ENCODE measurements around the gene HOXD9.

Gene HOXD9

DNA sequence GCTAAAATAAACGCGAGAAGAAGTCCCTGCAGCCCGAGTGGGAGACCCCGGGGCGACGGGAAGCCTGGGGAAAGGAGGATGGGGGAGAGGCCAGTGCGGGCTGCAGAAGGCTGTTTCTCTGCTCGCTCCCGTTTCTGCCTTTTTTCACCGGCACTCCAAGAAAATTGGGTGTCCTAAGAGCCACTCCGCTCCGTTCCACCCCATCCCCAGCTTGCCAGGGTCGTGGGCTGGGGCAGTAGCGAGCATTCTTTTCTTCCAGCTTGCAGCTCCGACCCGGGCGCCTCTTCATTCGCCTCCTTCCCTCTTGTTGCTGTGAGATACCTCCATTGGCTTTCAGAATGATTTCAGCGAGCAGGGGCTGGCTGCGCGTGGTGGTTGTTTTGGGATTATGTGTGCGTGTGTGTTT lies 35.7 kb downstream of the HOXD9 start:
- no peak overlapping the region for H3K18ac ChIP-seq (ENCODE audit: low read length)
- no peak overlapping the region for H3K23ac ChIP-seq (ENCODE audit: low read length)
- no peak overlapping the region for H2BK120ac ChIP-seq (ENCODE audit: low read depth, low read length)
- peaks cover 3% of the 10 kb centered on the region for H3K4me1 ChIP-seq (ENCODE audit: control insufficient read depth, low read depth, low read length)
- H3K79me2 ChIP-seq (ENCODE audit: control insufficient read depth, insufficient read depth, low read length), result no peaks in the 10 kb centered on the region
- no peak overlapping the region for H4K8ac ChIP-seq (ENCODE audit: low read depth, low read length)
- WGBS (ENCODE audit: extremely low coverage, insufficient coverage, low lambda C conversion rate), result no CpG with 5 or more reads among the region's 22 CpGs
- H3K27me3 ChIP-seq (ENCODE audit: insufficient read depth, low read length, poor library complexity), result peaks cover 89% of the 10 kb centered on the region
- H3K9ac ChIP-seq (ENCODE audit: low read length), result no peak overlapping the region
- DNase-seq, result peak; percentile 58
- H3K27ac ChIP-seq (ENCODE audit: low read depth, low read length), result no peak overlapping the region
- H3K36me3 ChIP-seq (ENCODE audit: control insufficient read depth, insufficient read depth, low read length), result no peaks in the 10 kb centered on the region
- H4K5ac ChIP-seq (ENCODE audit: low read length), result no peak overlapping the region
- peak overlapping the region; percentile 32 for H3K4me2 ChIP-seq (ENCODE audit: low read length)
- H2BK15ac ChIP-seq (replicated peaks; ENCODE audit: low read depth), result no peak overlapping the region
- no peak overlapping the region for H3K4ac ChIP-seq (ENCODE audit: low read depth, low read length)
- H2BK5ac ChIP-seq (ENCODE audit: low read length), result no peak overlapping the region
- no peak overlapping the region for H3K56ac ChIP-seq (ENCODE audit: low read length)
- no peaks in the 10 kb centered on the region for H3K79me1 ChIP-seq (ENCODE audit: low read length)
- no peak overlapping the region for H2AK5ac ChIP-seq (ENCODE audit: low read length)
- no peak overlapping the region for H3K4me3 ChIP-seq (ENCODE audit: low read length)

DNA sequence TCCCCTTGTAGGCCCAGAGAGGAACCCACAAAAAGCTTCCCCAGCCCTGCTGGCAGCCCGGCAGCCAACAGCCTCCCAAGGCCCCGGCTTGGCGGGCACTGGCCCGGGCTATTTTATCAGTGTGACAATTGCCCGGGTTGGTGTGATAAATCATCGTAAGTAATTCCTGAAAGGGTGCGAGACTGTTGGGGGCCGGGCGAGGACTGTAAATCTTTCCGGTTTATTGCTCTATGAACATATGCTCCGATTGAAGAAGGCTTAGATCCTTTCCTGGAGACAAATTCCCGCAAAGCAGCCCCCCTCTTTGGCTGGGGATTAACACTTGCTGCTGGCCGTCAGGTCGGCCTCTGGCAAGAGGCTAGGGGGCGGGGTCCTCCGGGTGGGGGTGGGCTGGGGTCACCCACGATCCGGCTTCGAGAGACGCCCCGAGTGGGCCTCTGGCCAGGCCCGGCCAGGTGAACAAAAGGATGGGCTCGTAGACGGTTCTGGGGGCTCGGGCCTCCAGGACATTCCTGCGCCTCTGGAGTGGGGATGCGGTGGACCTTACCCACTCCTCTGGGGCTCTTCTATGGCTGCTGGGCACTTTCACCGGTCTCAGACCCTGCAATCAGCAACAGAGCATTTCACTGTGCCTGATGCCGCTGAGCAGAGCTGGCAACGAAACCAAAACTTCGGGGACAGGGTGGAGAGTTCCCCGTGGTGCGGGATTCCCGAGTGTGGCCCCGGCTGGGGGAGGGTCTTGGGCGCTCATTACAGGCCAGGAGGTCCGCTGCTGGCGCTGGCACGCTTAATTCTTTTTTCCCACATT lies 36.5 kb downstream of the HOXD9 start:
- Histone ChIP-seq H3K4ac (ENCODE audit: low read depth, low read length) (no peak overlapping the region), H3K4me3 (ENCODE audit: low read length) (no peak overlapping the region), H2AK5ac (ENCODE audit: low read length) (no peak overlapping the region), H3K9ac (ENCODE audit: low read length) (no peak overlapping the region), H3K4me1 (ENCODE audit: control insufficient read depth, low read depth, low read length) (peaks cover 3% of the 10 kb centered on the region), H4K5ac (ENCODE audit: low read length) (no peak overlapping the region), H3K36me3 (ENCODE audit: control insufficient read depth, insufficient read depth, low read length) (no peaks in the 10 kb centered on the region), H3K18ac (ENCODE audit: low read length) (no peak overlapping the region), H3K79me2 (ENCODE audit: control insufficient read depth, insufficient read depth, low read length) (no peaks in the 10 kb centered on the region), H3K4me2 (ENCODE audit: low read length) (no peak overlapping the region), H3K23ac (ENCODE audit: low read length) (no peak overlapping the region), H2BK15ac (replicated peaks; ENCODE audit: low read depth) (no peak overlapping the region), H3K27me3 (ENCODE audit: insufficient read depth, low read length, poor library complexity) (peaks cover 91% of the 10 kb centered on the region), H3K79me1 (ENCODE audit: low read length) (no peaks in the 10 kb centered on the region), H2BK5ac (ENCODE audit: low read length) (no peak overlapping the region), H2BK120ac (ENCODE audit: low read depth, low read length) (no peak overlapping the region), H3K56ac (ENCODE audit: low read length) (peak overlapping the region; percentile 25), H3K27ac (ENCODE audit: low read depth, low read length) (no peak overlapping the region), H4K8ac (ENCODE audit: low read depth, low read length) (no peak overlapping the region)
- DNase-seq, result peak; percentile 83
- no CpG with 5 or more reads among the region's 39 CpGs for WGBS (ENCODE audit: extremely low coverage, insufficient coverage, low lambda C conversion rate)

DNA sequence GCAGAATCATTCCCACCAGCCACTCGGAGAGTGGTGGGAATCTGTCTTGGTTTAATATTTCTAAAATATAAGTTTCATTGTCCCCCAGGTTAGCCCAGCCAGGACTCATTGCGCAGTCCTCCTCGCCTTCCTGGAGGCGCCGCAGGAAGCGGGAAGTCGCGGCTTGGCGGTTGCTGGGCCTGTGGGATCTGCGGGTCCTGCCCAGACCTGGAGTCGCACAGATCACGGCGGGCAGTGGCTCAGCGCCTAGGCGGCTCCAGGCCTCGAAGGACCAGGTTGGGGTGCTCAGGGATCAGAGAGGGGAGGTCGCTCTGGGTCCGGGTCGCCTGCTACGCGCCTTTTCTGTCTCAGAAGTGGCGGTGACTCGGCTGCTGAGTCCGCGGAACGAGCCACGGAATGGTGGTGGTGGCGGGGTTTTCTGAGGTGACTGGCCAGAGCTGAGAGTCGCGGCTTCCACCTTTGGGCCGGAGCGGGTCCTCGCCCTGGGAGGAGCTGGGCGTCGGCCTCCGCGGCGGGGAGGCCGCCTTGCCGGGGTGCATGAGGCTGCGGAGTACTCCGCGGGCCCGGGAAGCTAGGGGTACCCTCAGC lies 37.2 kb downstream of the HOXD9 start:
- Histone ChIP-seq H4K8ac (ENCODE audit: low read depth, low read length) (no peak overlapping the region), H3K4me3 (ENCODE audit: low read length) (no peak overlapping the region), H2BK120ac (ENCODE audit: low read depth, low read length) (no peak overlapping the region), H3K4me2 (ENCODE audit: low read length) (peak overlapping the region; percentile 24), H3K36me3 (ENCODE audit: control insufficient read depth, insufficient read depth, low read length) (no peaks in the 10 kb centered on the region), H2AK5ac (ENCODE audit: low read length) (no peak overlapping the region), H2BK5ac (ENCODE audit: low read length) (no peak overlapping the region), H3K4me1 (ENCODE audit: control insufficient read depth, low read depth, low read length) (peaks cover 3% of the 10 kb centered on the region), H3K27me3 (ENCODE audit: insufficient read depth, low read length, poor library complexity) (peaks cover 92% of the 10 kb centered on the region), H3K27ac (ENCODE audit: low read depth, low read length) (no peak overlapping the region), H4K5ac (ENCODE audit: low read length) (no peak overlapping the region), H3K18ac (ENCODE audit: low read length) (peak overlapping the region; percentile 6), H3K23ac (ENCODE audit: low read length) (peak overlapping the region; percentile 74), H3K79me1 (ENCODE audit: low read length) (no peaks in the 10 kb centered on the region), H3K56ac (ENCODE audit: low read length) (peak overlapping the region; percentile 18), H2BK15ac (replicated peaks; ENCODE audit: low read depth) (no peak overlapping the region), H3K9ac (ENCODE audit: low read length) (peak overlapping the region; percentile 4), H3K4ac (ENCODE audit: low read depth, low read length) (no peak overlapping the region), H3K79me2 (ENCODE audit: control insufficient read depth, insufficient read depth, low read length) (no peaks in the 10 kb centered on the region)
- DNase-seq, result peak; percentile 57
- no CpG with 5 or more reads among the region's 44 CpGs for WGBS (ENCODE audit: extremely low coverage, insufficient coverage, low lambda C conversion rate)

DNA sequence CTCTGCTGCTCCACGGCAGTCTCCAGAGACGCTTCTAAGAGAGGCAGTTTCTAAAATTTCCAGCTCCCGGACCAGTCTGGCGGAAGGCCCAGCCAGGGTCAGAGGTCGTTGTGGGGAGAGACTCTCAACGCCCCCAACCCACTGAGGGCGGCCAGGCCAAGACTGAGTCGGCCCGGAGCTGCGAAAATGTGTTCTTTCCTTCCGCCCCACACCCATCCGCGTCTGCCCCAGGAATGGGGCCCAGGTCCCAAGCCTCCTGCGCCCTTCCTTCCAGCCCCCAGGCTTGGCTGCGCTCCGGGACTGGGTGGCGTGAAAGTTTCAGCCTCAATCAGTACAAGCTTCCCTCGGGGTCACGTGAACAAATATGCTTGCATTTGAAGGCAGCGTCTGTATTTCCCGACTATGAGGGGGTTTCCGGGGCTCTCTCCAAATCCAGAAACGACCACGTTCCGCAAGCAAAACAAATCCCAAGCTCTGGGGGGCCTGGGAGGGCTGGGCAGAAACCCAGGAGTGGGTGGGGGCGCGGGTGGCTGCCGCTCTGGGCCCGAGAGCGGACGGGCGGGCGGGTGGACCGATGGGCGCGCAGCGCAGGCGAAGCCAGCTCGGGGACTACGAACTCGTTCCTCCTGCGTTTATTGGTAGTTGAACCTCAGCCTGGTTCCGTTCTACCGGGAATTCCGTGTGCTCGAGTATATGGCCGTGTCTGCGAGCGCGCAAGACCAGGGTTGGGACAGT lies 37.9 kb downstream of the HOXD9 start:
- Histone ChIP-seq H3K36me3 (ENCODE audit: control insufficient read depth, insufficient read depth, low read length) (no peaks in the 10 kb centered on the region), H3K56ac (ENCODE audit: low read length) (peak overlapping the region; percentile 30), H3K4me2 (ENCODE audit: low read length) (peak overlapping the region; percentile 33), H4K8ac (ENCODE audit: low read depth, low read length) (no peak overlapping the region), H4K5ac (ENCODE audit: low read length) (no peak overlapping the region), H2BK15ac (replicated peaks; ENCODE audit: low read depth) (no peak overlapping the region), H3K27ac (ENCODE audit: low read depth, low read length) (no peak overlapping the region), H3K27me3 (ENCODE audit: insufficient read depth, low read length, poor library complexity) (peaks cover 92% of the 10 kb centered on the region), H2BK120ac (ENCODE audit: low read depth, low read length) (no peak overlapping the region), H3K79me2 (ENCODE audit: control insufficient read depth, insufficient read depth, low read length) (no peaks in the 10 kb centered on the region), H3K18ac (ENCODE audit: low read length) (no peak overlapping the region), H3K4ac (ENCODE audit: low read depth, low read length) (no peak overlapping the region), H3K4me3 (ENCODE audit: low read length) (no peak overlapping the region), H3K23ac (ENCODE audit: low read length) (no peak overlapping the region), H2AK5ac (ENCODE audit: low read length) (no peak overlapping the region), H3K79me1 (ENCODE audit: low read length) (no peaks in the 10 kb centered on the region), H3K9ac (ENCODE audit: low read length) (no peak overlapping the region), H2BK5ac (ENCODE audit: low read length) (no peak overlapping the region), H3K4me1 (ENCODE audit: control insufficient read depth, low read depth, low read length) (peaks cover 3% of the 10 kb centered on the region)
- no CpG with 5 or more reads among the region's 50 CpGs for WGBS (ENCODE audit: extremely low coverage, insufficient coverage, low lambda C conversion rate)
- no peak for DNase-seq

DNA sequence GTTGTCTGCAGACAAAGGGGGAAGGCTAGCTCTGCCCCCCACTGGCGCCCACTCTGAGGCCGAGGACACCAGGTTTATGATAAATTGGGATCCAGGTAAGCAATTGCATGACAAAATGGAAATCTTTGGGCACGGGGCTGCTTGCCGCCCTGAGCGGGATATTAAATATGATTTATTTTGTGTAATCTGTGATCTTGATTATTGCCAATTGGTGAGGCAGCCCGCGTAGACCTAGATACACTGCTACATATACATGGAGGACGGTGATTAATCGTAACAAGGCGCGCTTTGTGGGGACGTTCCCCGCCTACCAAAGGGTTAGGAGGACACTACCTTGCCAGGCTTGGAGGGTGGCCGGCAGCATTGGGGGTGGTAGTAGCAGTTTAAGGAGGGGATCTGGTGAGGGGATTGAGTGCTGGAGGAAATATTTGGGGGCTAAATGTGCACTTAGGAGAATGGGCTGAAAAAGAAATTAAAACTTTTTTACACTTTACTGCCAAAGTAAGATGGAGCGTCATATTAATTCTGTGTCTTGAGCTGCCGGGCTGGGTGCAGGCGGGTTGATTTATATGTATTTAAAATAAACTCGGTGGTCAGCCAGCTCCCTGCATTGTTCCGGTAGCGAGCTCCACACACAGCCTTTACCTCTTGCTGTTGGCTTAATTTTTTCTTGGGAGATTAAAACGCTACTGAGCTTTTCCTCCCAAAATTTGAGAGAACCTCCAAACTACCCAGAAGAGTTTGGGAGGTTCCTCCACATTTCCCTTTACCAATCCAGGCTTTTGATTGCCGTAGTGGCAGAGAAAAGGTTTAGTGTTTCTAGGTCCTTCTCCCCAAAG lies 38.7 kb downstream of the HOXD9 start:
- Histone ChIP-seq H3K36me3 (ENCODE audit: control insufficient read depth, insufficient read depth, low read length) (no peaks in the 10 kb centered on the region), H3K27me3 (ENCODE audit: insufficient read depth, low read length, poor library complexity) (peaks cover 93% of the 10 kb centered on the region), H2BK15ac (replicated peaks; ENCODE audit: low read depth) (no peak overlapping the region), H3K9ac (ENCODE audit: low read length) (no peak overlapping the region), H2BK5ac (ENCODE audit: low read length) (no peak overlapping the region), H3K27ac (ENCODE audit: low read depth, low read length) (no peak overlapping the region), H3K4me3 (ENCODE audit: low read length) (no peak overlapping the region), H2AK5ac (ENCODE audit: low read length) (no peak overlapping the region), H3K4ac (ENCODE audit: low read depth, low read length) (no peak overlapping the region), H3K79me2 (ENCODE audit: control insufficient read depth, insufficient read depth, low read length) (no peaks in the 10 kb centered on the region), H4K8ac (ENCODE audit: low read depth, low read length) (no peak overlapping the region), H3K18ac (ENCODE audit: low read length) (no peak overlapping the region), H3K23ac (ENCODE audit: low read length) (no peak overlapping the region), H2BK120ac (ENCODE audit: low read depth, low read length) (no peak overlapping the region), H3K56ac (ENCODE audit: low read length) (peak overlapping the region; percentile 30), H4K5ac (ENCODE audit: low read length) (no peak overlapping the region), H3K4me2 (ENCODE audit: low read length) (no peak overlapping the region), H3K79me1 (ENCODE audit: low read length) (no peaks in the 10 kb centered on the region), H3K4me1 (ENCODE audit: control insufficient read depth, low read depth, low read length) (peaks cover 3% of the 10 kb centered on the region)
- no peak for DNase-seq
- WGBS (ENCODE audit: extremely low coverage, insufficient coverage, low lambda C conversion rate), result no CpG with 5 or more reads among the region's 22 CpGs
